PC-3 (cell line): Measurements from ENCODE around the gene MKX. TPM values are rescaled to one million over a fixed set of nuclear protein-coding genes. Genes with fewer than 3 reads are reported as not detected.

Experiments
- ATAC-seq: fragments of 200-7000 bp; cut with Tn5 transposase; 2 replicates; pipeline ENCODE4 v1.9.1; 2020; ENCODE audit warnings: mild to moderate bottlenecking, moderate library complexity
- BruUV-seq: library from RNA; stranded (reverse); fragments of 400-500 nt; replicated peaks from 2 replicates; lab custom pipeline; 2021; lab: Mats Ljungman, UMichigan
- CTCF ChIA-PET: fragments of 300-600 bp; sonication (Branson Sonifier 250); formaldehyde crosslinking; loops from one replicate; lab custom pipeline; 2022; ENCODE audit warnings: antibody characterized with exemption; lab: Charles Lee
- POLR2A ChIA-PET: fragments of 300-600 bp; sonication (Branson Sonifier 250); formaldehyde crosslinking; loops from one replicate; lab custom pipeline; 2022; ENCODE audit warnings: antibody characterized with exemption; ENCODE audit not compliant: unreplicated experiment; lab: Charles Lee
- DNase-seq: peaks from one replicate; pipeline ENCODE4 v3.0.0-alpha.2; 2015
- H2AFZ ChIP-seq: fragments of 300-600 bp; sonication (generic); 2 replicates; pipeline ENCODE4 v1.6.0; 2016; ENCODE audit warnings: antibody characterized with exemption, low read length
- H3F3A ChIP-seq: fragments of 300-600 bp; sonication (generic); one replicate; pipeline ENCODE4 v1.6.0; 2017; ENCODE audit warnings: antibody characterized with exemption, low read length, control low read depth, mild to moderate bottlenecking; ENCODE audit not compliant: unreplicated experiment
- H3K27ac ChIP-seq: fragments of 300-600 bp; sonication (generic); 2 replicates; pipeline ENCODE4 v1.5.1; 2016; ENCODE audit warnings: mild to moderate bottlenecking, low read length
- H3K27me3 ChIP-seq: fragments of 300-600 bp; sonication (generic); 2 replicates; pipeline ENCODE4 v1.6.1; 2016; ENCODE audit warnings: low read length, mixed read lengths
- H3K36me3 ChIP-seq: fragments of 300-600 bp; sonication (generic); 2 replicates; pipeline ENCODE4 v1.6.1; 2016; ENCODE audit warnings: low read depth, mixed run types, low read length, mixed read lengths
- H3K4me1 ChIP-seq: fragments of 300-600 bp; sonication (generic); 2 replicates; pipeline ENCODE4 v1.5.1; 2016; ENCODE audit warnings: low read length; ENCODE audit not compliant: insufficient read depth
- H3K4me2 ChIP-seq: fragments of 300-600 bp; sonication (generic); 2 replicates; pipeline ENCODE4 v1.6.0; 2016; ENCODE audit warnings: low read length
- H3K4me3 ChIP-seq: fragments of 300-600 bp; sonication (generic); 2 replicates; pipeline ENCODE4 v1.5.1; 2016; ENCODE audit warnings: mild to moderate bottlenecking, low read length, mixed read lengths
- H3K79me2 ChIP-seq: fragments of 300-600 bp; sonication (generic); 2 replicates; pipeline ENCODE4 v1.6.1; 2017; ENCODE audit warnings: low read length, mixed read lengths
- H3K9ac ChIP-seq: fragments of 300-600 bp; sonication (generic); 2 replicates; pipeline ENCODE4 v1.6.0; 2016; ENCODE audit warnings: mild to moderate bottlenecking, low read length
- H3K9me2 ChIP-seq: fragments of 300-600 bp; sonication (generic); replicated peaks from 2 replicates; pipeline ENCODE4 v1.6.1; 2016; ENCODE audit warnings: mixed run types, low read length, mixed read lengths
- H3K9me3 ChIP-seq: fragments of 300-600 bp; sonication (generic); 2 replicates; pipeline ENCODE4 v1.6.1; 2016; ENCODE audit warnings: low read length, mixed read lengths
- H4K20me1 ChIP-seq: fragments of 300-600 bp; sonication (generic); 2 replicates; pipeline ENCODE4 v1.6.1; 2016; ENCODE audit warnings: low read length, mixed read lengths
- CTCF ChIP-seq: fragments of 300-600 bp; sonication (generic); conservative IDR thresholded peaks from 2 replicates; pipeline ENCODE4 v1.5.1; 2017; ENCODE audit warnings: antibody characterized with exemption, low read depth, mild to moderate bottlenecking, low read length
- EZH2 ChIP-seq: fragments of 300-600 bp; sonication (generic); IDR thresholded peaks from one replicate; pipeline ENCODE4 v1.6.1; 2017; ENCODE audit warnings: antibody characterized with exemption, mild to moderate bottlenecking, low read length; ENCODE audit not compliant: unreplicated experiment
- EZH2phosphoT487 ChIP-seq: fragments of 300-600 bp; sonication (generic); IDR thresholded peaks from 2 replicates; pipeline ENCODE4 v1.6.1; 2018; ENCODE audit warnings: mild to moderate bottlenecking, antibody characterized with exemption, low read length, borderline replicate concordance
- intact Hi-C: fragments of 100-400 bp; cut with micrococcal nuclease; formaldehyde crosslinking; loops from 2 replicates; pipeline ENCODE4 v1.9.0; 2023
- total RNA-seq: library from RNA; depleted of rRNA; stranded (reverse); fragments of >200 nt; gene quantifications from 2 replicates; pipeline ENCODE4 v1.2.3, GENCODE V29; 2014

MKX gene
- total RNA-seq, 1 experiment from 2014 or later = 3.5 TPM

GRCh38 chr10:27680691-27681605 is 64.7 kb downstream of the MKX start:
- DNase-seq = no peak
- Histone ChIP-seq H3K9me3 (no peaks in the 10 kb centered on the region), H3K79me2 (no peaks in the 10 kb centered on the region), H4K20me1 (no peaks in the 10 kb centered on the region), H3F3A (no peaks in the 10 kb centered on the region), H3K9ac (no peak overlapping the region), H3K9me2 (no peaks in the 10 kb centered on the region), H2AFZ (no peak overlapping the region), H3K4me2 (no peak overlapping the region), H3K27me3 (no peaks in the 10 kb centered on the region), H3K4me1 (no peaks in the 10 kb centered on the region), H3K27ac (no peak overlapping the region), H3K4me3 (no peak overlapping the region), H3K36me3 (no peaks in the 10 kb centered on the region)
- POLR2A ChIA-PET = no interaction called here
- intact Hi-C loops = no loop called here
- no peak for ATAC-seq
- BruUV-seq = no TSS peak
- TF ChIP-seq EZH2phosphoT487 = no peak
- no peak for TF ChIP-seq CTCF
- no peak for TF ChIP-seq EZH2
- CTCF ChIA-PET = no interaction called here

GRCh38 chr10:27680006-27680557 is 65.5 kb downstream of the MKX start:
- intact Hi-C loops = no loop called here
- H3K4me2 ChIP-seq = no peak overlapping the region
- H3K4me1 ChIP-seq = no peaks in the 10 kb centered on the region
- no peaks in the 10 kb centered on the region for H3K79me2 ChIP-seq
- no peaks in the 10 kb centered on the region for H4K20me1 ChIP-seq
- ChIA-PET POLR2A (no interaction called here), CTCF (no interaction called here)
- no peak overlapping the region for H3K4me3 ChIP-seq
- DNase-seq (no peak), ATAC-seq (no peak)
- TF ChIP-seq CTCF (no peak), EZH2 (no peak), EZH2phosphoT487 (no peak)
- no peaks in the 10 kb centered on the region for H3K9me3 ChIP-seq
- no TSS peak for BruUV-seq
- H3K27ac ChIP-seq = no peak overlapping the region
- H3K9ac ChIP-seq = no peak overlapping the region
- no peaks in the 10 kb centered on the region for H3F3A ChIP-seq
- no peaks in the 10 kb centered on the region for H3K27me3 ChIP-seq
- no peaks in the 10 kb centered on the region for H3K9me2 ChIP-seq
- no peak overlapping the region for H2AFZ ChIP-seq
- H3K36me3 ChIP-seq = no peaks in the 10 kb centered on the region
